HG03108 (cell line): ENCODE data around the gene ZBTB7A.

ENCODE experiments used
- ATAC-seq: cut with Tn5 transposase; IDR thresholded peaks from one replicate; pipeline ENCODE4 v1.9.1; 2021; ENCODE audit warnings: moderate library complexity; ENCODE audit not compliant: unreplicated experiment

ZBTB7A gene

DNA sequence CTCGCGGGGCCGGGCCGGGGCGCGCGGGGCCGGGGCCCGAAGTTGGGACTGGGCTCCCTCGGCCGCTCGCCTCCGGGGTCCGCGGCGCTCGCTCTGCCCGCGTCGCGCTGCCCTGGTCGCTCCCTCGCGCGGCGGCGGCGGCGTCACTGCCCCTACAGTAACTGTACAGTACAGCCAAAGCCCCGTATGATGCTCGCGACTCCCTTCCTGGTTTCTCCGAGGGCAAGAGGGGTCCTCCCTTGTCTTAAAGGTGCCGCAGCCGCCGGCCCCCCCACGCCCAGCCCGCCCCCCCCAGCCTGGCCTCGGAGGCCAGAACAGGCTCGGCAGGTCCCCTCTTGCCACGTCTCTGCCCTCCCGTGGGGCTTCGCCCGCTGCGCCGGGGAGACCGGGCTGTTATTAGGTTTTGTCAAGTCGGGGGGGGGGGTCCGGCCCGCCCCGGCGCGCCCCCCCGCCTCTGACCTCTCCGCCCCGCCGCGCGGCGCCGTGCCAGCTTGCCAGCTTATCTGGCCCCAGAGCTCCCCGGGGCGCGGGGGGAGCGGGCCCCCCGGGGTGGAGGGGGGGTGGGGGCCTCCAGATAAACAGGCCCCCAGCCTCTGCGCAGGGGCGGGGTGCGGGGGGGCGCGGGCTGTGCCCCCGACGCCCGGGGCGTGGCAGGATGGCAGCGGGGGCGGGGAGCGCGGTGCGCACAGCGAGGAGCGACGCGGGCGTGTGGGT lies at the start of gene ZBTB7A:
TSS of gene ZBTB7A (minus strand) at position 218 of the 714 bp plus-strand sequence. CDS start 11,667 bp downstream, outside the sequence.
- ATAC-seq: no peak

DNA sequence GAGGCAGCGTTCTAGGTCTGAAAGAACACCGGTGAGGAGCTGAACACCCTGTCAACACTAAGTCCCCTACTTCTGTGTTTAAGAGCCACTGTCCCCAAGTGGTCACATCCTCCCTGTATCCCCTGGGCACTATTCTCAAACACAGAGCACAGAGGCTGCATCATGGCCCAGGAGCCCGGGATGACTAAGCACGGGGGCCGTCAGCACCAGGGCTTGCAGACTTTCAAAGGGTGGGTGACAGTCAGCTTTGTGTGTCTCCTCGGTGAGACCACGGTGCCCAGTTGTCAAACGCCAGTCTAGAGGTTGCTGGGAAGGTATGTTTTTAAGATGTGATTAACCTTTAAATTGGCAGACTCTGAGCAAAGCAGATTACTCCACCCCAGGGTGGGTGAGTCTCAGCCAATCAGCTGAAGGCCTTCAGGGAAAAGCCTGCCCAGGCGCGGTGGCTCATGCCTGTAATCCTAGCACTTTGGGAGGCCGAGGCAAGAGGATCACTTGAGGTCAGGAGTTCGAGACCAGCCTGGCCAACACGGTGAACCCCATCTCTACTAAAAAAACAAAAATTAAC lies 49.2 kb upstream of the ZBTB7A start:
- peak; percentile 3 for ATAC-seq

DNA sequence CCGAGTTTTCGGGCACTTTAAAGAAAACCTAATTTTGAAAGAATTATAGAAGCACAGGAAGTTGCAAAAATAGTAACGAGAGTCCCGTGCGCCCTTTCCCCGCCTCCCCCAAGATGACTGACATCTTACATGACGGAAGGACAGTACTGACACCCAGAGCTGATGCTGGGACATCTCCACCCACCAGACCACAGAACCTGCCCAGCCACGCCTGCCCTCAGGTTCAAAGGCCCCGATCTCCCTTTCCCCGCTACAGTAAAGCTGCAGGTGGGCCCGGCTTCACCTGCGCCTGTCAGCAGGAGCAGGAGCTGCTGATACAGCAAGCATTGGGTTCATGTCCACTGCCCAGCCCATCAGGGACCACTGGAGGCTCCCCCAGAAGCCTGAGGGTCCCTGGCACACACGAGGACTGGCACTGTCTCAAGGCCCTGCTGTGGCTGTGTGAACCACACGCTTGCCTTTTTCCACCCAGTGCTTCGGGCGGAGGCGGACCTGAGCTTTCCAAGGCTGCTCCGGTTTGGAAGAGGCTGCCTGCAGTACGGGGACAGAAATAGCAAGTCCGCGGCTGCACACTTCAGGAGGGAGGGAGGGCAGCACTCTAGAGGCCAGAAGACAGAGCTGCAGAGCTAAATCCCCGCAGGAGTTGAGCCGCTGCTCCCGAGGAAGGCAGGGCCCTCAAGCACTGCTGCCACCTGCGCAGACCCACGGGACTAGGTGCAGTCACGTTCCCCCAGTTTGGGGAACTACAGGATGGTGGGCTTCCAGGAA lies 48.5 kb upstream of the ZBTB7A start:
- peak; percentile 65 for ATAC-seq

DNA sequence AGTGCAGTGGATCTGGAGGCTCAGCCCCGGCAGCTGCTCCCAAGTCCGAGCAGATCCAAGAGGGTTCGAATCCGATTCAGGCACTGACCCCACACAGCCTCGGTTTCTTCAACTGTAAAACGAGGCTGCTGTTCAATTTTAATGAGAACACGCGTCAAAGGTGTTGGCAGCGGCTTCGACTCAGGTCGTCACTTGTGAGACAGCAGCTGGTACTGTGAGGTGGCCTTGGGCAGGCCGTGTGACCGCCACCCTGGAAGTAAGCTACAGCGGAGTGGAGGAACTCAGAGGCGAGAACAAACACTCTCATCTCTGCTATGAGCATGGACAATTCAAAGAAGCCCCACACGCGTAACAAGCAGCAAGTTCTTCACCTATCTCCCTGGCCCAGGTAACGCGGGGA lies 47.5 kb upstream of the ZBTB7A start:
- no peak for ATAC-seq

DNA sequence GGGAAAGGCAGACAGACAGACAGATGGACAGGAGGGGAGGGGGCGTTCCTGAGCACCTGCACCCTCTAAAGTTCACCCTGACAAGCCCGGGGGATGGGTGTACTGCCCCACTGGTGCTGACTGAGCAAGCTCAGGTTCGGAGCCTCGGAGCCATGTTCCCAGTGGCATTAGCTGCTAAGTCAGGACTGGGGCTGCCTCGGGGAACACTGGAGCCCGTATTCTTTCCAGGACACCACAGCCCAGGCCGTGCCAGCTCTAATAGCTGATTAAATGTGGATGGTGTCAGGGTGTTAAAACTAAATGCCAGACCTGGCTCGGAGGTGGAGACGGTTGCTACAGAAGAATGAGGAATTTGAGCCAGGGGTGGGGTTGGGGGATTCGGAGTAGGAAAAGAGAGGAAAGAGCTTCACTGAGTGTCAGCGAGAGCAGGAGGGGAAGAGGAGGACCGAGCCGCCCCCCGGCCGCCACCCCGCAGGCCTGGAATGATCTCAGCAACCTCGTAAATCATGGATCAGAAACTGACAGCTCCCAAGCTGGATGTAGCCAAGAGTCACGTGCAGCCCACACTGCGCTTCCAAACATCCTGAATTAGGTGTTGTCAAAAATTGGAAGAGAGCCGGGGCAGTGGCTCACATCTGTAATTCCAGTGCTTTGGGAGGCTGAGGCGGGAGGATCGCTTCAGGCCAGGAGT lies 46.8 kb upstream of the ZBTB7A start:
- ATAC-seq: no peak

DNA sequence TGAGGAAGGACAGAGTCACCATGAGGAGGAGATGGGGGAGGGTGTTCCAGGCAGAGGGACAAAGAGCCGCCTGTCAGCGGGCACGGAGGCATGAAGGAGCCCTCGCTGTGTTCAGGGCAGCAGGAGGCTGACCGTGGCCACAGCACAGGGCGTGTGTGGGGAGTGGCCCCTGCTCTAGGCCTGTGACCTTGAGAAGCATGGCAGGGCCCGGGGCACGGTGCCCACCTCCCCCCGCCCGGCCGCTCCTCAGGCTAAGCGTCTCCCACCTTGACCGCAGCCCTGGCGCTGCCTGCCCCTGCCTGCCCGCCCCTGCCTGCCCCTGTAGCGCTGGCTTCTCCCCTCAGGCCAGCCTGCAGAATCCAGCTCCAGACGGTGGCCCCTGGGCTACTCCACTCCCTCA lies 45.7 kb upstream of the ZBTB7A start:
- no peak for ATAC-seq

DNA sequence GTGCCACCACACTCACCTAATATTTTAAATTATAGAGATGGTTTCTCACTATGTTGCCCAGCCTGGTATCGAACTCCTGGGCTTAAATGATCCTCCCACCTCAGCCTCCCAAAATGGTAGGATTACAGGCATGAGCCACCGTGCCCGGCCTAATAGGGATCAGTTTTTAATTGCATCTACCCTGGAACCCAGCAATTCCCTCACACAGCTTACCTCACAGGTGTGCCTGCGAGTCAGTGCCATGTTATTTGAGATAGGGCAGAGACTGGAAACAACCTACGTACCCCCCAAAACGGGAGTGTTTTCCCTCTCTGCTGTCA lies 42.9 kb upstream of the ZBTB7A start:
- no peak for ATAC-seq

DNA sequence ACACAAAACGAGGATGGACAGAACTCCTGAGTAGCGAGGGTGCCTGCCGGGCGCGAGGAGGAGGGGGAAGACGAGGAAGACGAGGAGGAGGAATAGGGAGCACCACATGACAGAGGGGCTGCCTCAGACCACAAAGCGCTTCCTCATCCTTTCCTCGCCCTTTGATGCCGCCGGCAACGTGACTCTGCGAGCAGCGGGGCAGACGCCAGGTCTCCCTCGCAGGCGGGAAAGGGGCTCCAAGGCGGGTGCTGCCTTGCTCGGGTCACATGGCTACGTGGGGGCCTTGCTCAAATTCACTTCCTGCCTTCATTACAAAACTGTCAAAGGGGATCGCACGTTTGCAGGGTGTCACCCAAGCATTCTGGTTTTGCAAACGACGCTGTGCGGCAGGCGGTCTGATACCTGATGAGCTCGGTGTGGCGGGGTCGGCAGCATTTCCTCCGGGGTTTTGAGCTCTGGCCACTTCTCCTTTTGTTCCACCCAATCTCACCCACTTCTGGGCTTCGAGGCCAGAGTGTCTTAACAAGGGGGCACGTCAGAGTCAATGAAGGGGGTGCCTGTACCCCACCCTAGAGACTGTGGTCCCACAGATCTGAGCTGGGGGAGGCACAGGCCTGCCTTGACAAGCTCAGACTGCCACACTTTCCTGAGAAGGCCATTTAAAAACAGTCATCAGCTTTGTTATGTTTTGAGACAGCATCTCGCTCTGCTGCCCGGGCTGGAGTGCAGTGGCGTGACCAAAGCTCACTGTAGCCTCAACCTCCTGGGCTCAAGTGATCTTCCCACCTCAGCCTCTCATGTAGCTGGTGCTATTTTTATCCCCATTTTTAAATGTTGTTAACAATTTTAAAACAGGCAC lies 42.3 kb upstream of the ZBTB7A start:
- ATAC-seq: peak; percentile 45

DNA sequence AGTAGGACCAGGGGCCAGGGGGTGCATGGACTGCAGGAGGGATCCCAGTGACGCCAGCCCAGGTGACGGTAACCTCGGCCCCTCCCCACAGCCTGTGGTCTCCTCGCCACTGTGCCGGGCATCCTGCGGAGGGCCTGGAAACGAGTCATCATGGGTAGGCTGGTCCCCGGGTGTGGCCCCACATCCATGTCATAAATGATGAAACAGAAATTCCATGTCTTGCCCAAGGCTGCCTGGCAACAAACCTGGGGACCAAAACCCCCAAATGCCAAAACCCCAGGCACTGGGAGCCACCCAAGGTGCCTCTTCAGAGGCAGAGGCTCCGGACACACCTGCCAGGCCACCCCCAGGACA lies 36.4 kb upstream of the ZBTB7A start:
- no peak for ATAC-seq

DNA sequence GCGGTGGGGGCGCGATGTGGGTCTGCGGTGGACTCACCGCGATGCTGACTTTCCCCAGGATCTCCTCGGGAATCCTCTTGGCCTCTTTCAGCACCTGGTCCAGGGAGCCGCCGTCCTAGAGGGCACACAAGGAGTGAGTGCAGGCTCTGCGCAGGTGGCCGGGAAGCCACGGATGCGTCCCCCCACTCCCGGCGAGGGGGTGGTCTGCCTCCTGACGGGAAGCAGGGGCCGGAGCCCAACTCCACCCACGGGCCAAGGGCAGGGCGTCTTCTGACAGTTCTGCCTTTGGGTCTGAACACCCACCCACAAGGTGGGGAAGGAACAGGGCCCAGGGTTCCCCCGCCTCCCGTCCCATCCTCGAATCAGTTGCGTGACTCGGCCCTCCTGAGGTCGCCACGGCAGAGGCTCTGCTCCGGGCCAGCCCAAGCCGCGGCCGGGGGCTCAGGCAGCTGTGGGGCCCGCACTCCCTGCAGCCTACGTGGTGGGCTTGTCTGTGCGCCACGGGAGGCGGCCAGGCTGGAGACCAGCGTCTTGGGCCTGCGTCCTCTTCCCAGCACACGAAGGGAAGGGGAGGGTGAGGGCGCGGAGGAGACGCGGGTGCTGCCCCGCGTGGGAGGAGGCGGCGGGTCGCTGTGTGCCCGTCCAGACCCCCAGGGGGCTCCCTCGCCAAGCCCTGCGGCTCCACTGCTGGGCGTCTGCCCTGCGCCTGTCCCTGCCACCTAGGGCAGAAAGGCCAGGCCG lies 35.8 kb upstream of the ZBTB7A start:
- no peak for ATAC-seq

DNA sequence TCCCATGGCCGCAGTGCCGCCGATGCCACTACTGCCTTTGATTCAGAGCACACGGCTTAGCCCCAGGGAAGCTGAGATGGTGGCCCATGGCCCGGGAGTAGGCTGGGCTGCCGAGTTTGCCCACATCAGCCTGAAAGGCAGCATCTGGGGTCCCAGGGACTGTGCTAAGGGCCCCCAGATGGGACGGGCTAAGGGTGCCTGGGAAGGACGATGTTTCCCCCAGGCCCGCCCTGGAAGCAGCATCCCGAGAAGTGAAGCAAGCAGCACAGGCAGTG lies 34.7 kb upstream of the ZBTB7A start:
- ATAC-seq: no peak

DNA sequence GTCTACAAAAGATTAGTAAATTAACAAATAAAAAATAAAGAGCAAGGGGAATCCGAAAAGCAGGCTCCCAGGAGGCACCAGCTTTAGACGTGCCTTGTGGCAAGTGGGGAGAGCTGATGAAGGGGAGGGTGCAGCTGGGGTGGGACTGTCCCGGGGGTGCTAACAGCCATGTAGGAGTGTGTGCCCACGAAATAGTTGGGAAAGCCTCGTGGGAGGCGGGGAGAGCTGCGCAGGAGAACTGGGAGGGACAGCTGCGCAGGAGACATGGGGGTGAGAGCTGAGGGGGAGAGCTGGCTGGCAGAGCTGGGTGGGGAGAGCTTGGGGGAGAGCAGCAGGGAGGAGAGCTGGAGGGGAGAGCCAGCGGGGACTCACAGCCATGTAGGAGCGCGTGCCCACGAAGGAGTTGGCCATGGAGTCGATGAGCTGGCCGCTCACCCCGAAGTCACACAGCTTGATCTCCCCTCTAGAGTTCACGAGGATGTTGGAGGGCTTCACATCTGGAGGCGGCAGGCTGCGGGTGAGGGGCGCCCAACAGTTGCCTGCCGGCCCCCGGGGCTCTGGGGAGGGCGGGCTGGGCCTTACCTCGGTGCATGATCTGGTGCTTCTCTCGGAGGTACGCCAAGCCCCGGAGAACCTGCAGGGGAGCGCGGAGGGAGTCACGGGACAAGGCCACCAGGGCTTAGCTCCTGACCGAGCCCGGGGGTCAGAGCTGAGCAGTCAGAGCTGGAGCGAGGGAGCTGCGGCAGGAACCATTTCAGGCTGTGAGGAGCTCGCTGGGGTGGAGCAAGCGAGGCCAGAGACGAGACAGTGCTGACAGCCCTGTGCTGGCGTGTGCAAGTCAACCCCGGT lies 34.2 kb upstream of the ZBTB7A start:
- no peak for ATAC-seq

DNA sequence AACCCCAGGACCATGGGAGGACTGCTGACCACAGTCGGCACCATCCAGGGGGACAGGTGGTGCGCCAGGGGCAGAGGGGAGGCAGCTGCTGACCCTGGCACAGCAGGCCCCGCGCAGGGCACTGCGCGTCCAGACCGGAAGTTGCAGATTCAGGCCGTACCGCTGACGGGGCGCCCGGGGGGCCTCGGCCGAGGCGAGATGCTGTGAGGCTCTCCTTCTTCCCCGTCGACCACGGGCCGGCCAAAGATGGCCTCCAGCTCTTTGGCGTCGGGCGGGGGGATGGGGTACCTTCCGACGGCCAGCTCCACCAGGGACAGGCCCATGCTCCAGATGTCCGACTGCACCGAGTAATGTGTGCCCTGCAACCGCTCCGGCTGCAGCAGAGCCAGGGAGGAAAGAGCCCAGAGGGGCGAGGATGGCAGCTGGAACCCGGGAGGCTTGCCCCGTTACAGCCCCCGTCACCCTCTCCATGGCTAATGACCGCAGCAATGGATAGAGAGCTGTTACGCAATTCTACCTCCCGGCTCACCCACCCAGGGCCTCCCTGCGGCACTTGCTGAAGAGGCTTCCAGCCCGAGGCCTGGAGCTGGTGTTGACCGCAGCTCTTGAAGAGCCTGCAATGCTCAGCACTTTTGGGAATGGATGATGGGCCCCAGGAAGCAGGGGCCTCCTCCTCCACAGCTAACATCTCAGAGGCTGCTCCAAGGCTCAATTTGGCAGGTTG lies 32.5 kb upstream of the ZBTB7A start:
- ATAC-seq: no peak

DNA sequence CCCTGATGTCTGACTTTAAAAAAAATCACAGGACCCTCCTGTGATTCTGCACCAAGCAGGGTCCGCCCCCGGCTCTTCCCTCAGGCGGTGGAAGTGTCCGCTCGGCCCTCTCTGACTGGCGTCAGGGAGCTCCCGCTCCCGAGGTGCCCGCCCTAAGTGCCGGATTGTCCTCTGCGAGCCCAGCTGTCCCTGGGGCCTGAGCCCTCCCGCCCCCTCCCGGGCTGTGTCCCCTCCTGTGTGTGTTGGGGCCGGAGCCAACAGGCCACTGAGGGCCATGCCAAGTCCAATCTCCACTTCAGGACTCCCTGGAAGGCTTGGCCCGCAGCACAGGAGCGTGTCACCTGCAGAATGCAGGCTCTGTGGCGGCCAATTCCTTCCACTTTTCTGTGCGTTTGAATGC lies 31.8 kb upstream of the ZBTB7A start:
- ATAC-seq: no peak

DNA sequence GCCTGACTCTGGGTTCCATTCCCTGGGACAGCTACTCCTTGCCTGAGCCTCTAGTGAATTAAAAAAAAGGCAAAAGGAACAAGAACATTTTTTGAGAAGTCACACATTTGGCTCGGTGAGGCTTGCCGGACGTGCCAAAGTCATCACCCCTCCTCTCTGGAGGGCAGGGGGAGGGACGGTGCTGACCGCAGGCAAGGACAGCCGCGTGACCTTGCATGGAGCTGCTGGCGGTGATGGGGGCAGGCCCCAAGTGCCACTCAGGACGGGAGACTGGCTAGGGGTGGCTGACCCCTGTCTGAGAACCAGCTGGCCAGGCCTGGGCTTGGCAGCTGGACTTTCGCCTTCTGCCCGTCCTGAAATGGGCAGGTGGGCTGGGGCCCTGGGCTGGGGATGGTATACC lies 30.8 kb upstream of the ZBTB7A start:
- no peak for ATAC-seq

DNA sequence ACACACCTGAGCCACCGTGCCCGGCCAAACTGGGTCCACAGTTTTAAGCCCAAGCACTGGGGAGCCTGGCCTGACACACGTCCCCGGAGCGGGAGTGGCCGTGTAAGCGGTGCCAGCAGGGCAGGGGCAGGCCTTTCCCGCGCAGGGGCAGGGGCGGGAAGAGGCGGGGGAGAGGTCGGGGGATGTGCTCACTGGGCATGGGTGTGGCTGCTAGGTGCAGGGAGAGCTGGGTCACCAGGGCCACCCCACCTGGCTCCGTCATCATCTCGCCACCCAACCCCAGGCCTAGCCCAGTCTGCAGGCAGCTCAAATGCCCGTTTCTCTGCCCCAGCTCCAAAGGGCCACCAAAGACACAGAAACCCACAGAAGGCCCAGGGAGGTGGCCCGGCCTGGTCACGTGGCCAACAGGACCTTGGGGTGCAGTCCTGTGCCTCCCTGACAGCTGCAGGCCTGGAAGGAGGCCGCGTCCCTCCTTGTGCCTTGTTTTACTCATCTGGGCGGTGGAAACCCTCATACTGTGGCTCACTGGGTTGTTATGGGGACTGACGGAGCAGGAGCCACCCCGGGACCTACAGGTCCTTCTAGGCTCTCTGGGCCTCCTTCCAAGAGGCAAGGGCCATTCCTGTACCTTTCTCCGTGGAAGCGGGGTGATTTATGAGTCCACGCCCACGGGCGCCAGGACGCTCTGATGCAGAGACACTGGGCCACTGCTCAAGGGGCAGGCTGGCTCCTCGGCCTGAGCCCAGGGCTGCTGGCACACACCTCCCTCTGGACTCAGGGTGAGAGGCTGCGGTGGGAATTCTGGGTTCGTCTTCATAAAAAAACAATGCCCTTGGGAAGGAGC lies 29.6 kb upstream of the ZBTB7A start:
- ATAC-seq: no peak

DNA sequence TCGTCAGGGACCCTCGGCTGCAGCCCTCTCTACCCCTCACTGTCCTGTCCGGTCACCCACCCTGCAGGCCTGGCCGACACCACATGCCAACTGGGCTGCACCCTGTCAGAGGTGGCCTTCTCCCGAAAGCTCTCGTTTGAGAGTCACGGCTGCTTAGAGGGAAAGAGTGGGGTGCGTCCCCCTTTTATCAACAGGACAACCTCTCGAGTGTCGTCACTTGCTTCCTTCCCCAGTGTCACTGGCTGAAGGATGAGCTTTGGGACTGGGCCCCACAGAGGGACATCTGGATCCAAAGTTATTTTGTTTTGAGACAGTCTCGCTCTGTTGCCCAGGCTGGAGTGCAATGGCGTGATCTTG lies 28.8 kb upstream of the ZBTB7A start:
- no peak for ATAC-seq
